Activated CD4-positive, alpha-beta memory T cell treated with anti-CD3 and anti-CD28 coated beads for 36 hours (primary cell): ENCODE data around the gene PXMP2. TPM values are rescaled to one million over a fixed set of nuclear protein-coding genes. Genes with fewer than 3 reads are reported as not detected.

Source experiments
- CTCF ChIA-PET: fragments of 350-600 bp; sonication (Branson Sonifier 250); formaldehyde crosslinking; loops from one replicate; lab custom pipeline; 2021; ENCODE audit warnings: antibody characterized with exemption, inconsistent platforms; lab: Charles Lee
- POLR2A ChIA-PET: fragments of 350-600 bp; sonication (Branson Sonifier 250); formaldehyde crosslinking; loops from one replicate; lab custom pipeline; 2021; ENCODE audit warnings: antibody characterized with exemption; lab: Charles Lee
- DNase-seq: peaks from one replicate; pipeline ENCODE4 v3.0.0-alpha.2; 2020
- H3K27ac Mint-ChIP-seq: one replicate; pipeline ENCODE4 v1.8.0; 2021; ENCODE audit warnings: mixed read lengths
- H3K27me3 Mint-ChIP-seq: one replicate; pipeline ENCODE4 v1.8.0; 2021; ENCODE audit warnings: mixed read lengths
- H3K36me3 Mint-ChIP-seq: one replicate; pipeline ENCODE4 v1.8.0; 2021; ENCODE audit warnings: mixed read lengths
- H3K4me1 Mint-ChIP-seq: one replicate; pipeline ENCODE4 v1.8.0; 2021; ENCODE audit warnings: low read depth, mixed read lengths
- H3K4me3 Mint-ChIP-seq: one replicate; pipeline ENCODE4 v1.8.0; 2021; ENCODE audit warnings: mild to moderate bottlenecking, mixed read lengths
- H3K9me3 Mint-ChIP-seq: one replicate; pipeline ENCODE4 v1.8.0; 2021; ENCODE audit warnings: mixed read lengths
- intact Hi-C: fragments of 100-400 bp; cut with micrococcal nuclease; formaldehyde crosslinking; loops from one replicate; pipeline ENCODE4 v1.15.1; 2023
- total RNA-seq, 2 experiments: library from RNA; stranded (reverse); gene quantifications; one replicate each; pipeline ENCODE4 v1.2.3, GENCODE V29; 2021

PXMP2 gene
- total RNA-seq, 2 experiments from 2014 or later: 17.8 to 20.9 TPM

DNA sequence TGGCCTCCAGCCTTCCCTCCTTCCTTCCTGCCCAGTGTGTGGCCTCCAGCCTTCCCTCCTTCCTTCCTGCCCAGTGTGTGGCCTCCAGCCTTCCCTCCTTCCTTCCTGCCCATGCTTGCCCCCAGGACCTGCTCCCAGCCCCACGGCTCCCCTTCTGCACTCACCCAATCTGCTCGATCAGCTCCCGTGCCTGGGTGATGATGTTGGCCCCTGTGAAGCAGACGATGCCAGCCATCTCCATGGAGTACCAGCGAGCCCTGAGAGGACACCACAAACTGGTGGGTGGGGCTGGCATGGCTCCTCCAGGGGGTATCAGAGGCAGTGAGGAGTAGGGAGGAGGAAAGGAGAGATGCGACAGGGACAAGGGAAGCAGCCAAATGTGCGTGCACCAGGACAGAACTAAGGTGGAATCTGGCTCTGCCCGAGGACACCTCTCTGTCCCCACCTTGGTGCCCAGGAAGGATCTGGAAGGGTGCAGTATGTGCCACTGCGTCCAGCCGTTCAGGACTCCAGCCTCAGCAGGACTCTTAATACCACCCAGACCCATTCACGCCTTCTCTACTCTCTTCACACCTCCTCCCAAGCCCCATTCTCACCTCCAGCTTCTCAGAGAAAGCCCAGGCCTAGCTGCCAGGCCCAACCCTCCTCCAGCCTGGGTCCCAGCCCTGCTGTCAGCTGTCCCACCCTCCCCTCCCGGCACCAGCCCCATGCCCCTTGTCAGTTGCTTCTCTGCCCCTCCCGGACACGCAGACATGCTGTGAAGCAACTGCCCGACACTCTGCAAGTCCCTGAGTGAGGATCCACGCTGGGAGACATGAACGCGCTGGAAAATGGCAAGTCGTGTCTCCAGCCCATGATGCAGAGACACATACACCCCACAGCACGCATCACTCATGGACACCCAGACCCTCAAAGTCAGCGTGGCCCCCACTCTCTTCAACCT, 22.9 kb upstream of the PXMP2 start:
- Mint-ChIP-seq H3K4me1 (no peaks in the 10 kb centered on the region), H3K4me3 (no peak overlapping the region), H3K27ac (no peak overlapping the region), H3K36me3 (peaks cover 76% of the 10 kb centered on the region), H3K27me3 (no peaks in the 10 kb centered on the region), H3K9me3 (no peaks in the 10 kb centered on the region)
- ChIA-PET POLR2A (no interaction called here), CTCF (no interaction called here)
- DNase-seq: no peak
- intact Hi-C loops: no loop called here

DNA sequence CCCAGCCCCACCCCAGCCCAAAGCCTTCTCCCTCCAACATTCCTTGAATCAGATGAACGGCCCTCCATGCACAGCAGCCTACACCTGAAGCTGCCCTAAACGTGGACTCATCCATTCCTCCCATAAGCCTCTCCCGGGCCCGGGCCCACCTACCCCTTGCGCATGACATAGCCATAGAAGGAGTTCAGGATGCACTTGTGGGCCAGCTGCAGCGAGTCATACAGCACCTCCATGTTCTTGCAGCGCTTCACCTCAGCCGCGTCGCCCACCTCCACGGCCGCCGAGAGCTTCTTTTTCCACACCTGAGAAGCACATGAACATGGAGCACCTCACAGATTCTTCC, 22.3 kb upstream of the PXMP2 start:
- peaks cover 72% of the 10 kb centered on the region for H3K36me3 Mint-ChIP-seq
- ChIA-PET POLR2A (no interaction called here), CTCF (no interaction called here)
- no peak for DNase-seq
- intact Hi-C loops: no loop called here
- no peak overlapping the region for H3K27ac Mint-ChIP-seq
- no peak overlapping the region for H3K4me3 Mint-ChIP-seq
- H3K4me1 Mint-ChIP-seq: no peaks in the 10 kb centered on the region
- H3K27me3 Mint-ChIP-seq: no peaks in the 10 kb centered on the region
- H3K9me3 Mint-ChIP-seq: no peaks in the 10 kb centered on the region

DNA sequence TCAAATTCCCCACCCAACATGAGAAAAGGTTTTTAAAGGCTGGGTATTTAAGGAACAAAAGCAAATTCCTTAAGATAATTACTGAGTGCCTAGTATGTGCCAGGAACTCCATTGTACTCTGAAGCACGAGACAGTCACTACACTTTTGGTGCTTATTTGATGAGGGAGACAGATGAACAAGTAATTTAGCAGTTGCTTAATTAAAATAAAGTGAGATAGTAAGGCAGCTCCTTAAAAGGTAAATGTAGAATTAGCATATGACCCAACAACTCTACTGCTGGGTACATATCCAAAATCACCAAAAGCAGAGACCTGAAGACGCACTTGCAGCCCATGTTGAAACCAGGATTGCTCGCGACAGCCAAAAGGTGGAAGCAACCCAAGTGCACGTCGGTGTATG, 21.6 kb upstream of the PXMP2 start:
- intact Hi-C loops: no loop called here
- H3K4me1 Mint-ChIP-seq: no peaks in the 10 kb centered on the region
- CTCF ChIA-PET: no interaction called here
- no peaks in the 10 kb centered on the region for H3K27me3 Mint-ChIP-seq
- H3K9me3 Mint-ChIP-seq: no peaks in the 10 kb centered on the region
- no peak for DNase-seq
- no peak overlapping the region for H3K27ac Mint-ChIP-seq
- POLR2A ChIA-PET: no interaction called here
- peaks cover 69% of the 10 kb centered on the region for H3K36me3 Mint-ChIP-seq
- H3K4me3 Mint-ChIP-seq: no peak overlapping the region

DNA sequence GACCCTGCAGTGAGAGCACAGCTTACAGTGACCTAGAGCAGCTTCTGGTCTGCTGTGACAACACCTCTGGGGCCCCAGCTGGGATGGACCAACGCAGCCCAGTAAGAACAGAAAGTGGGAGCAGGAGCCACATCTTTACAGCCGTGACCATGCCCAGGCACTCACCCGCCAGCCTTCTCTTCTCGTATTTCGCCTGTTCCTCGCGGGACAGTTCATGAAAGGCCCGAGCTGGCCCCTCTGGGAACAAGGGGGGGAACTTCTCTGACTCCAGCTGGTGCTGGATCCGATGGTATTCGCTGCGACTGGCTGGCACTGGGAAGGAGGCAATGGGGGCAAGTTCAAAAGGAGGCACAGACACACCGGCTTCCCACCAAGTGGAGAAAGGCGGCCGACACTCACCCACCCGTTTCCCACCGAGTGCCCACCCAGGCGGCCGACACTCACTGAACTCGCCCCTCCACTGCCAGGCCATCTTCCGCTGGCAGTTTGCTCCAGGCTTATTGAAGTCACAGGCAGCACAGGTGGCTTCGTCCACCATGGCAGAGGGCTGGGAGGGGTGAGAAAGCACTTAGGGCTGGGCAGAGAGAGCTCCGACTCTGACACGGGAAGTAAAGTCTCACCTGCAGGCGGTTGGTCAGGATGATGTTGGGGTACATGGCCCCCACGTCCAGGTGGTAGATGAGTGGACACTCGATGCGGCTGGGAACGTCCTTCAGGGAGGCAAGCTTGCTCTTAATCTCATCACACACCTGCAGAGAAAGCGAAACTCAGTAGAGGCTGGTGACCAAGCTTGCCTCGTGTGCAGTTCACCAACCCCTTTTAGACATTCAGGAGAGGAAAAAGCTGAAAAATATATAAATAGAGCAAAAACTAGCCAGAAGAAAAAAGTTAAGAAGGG, 18.9 kb upstream of the PXMP2 start:
- H3K27ac Mint-ChIP-seq: no peak overlapping the region
- peaks cover 2% of the 10 kb centered on the region for H3K4me1 Mint-ChIP-seq
- intact Hi-C loops: no loop called here
- no peak overlapping the region for H3K4me3 Mint-ChIP-seq
- ChIA-PET CTCF (interaction anchor here (0.8 kb wide), 1 partner anchor 30 kb away, joined by 3 read pairs; no protein-coding TSS in a partner anchor), POLR2A (no interaction called here)
- DNase-seq: no peak
- H3K36me3 Mint-ChIP-seq: peaks cover 59% of the 10 kb centered on the region
- H3K27me3 Mint-ChIP-seq: no peaks in the 10 kb centered on the region
- no peaks in the 10 kb centered on the region for H3K9me3 Mint-ChIP-seq

DNA sequence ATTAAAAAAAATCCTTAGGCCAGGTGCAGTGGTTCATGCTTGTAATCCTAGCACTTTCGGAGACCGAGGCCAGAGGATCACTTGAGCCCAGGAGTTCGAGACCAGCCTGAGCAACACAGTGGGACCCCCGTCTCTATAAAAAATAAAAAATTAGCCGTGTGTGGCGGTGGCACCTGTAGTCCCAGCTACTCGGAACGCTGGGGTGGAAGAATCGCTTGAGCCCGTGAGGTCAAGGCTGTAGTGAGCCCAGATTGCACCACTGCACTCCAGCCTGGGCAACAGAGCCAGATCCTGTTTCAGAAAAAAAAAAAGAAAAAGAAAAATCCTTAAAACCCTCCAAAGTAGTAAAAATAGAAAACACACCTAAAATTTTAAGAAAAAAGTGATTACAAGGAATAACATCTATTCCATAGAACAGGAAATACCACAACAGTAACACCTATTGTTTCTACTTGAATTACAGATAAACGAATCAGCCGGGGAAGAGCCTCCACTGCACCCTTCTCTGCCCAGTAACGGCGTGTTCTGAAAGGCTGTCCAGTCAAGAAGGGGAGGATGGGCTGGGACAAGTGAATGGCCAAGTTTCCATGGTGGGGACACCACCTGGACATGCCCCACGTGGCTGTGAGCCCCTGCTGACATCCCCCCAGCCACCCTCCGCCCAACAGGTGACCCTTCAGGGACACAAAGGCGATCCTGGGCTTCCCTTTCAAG, 18.1 kb upstream of the PXMP2 start:
- ChIA-PET POLR2A (no interaction called here), CTCF (no interaction called here)
- Mint-ChIP-seq H3K27ac (no peak overlapping the region), H3K4me3 (no peak overlapping the region), H3K9me3 (no peaks in the 10 kb centered on the region), H3K27me3 (no peaks in the 10 kb centered on the region), H3K36me3 (peaks cover 60% of the 10 kb centered on the region), H3K4me1 (peaks cover 2% of the 10 kb centered on the region)
- intact Hi-C loops: no loop called here
- DNase-seq: no peak

DNA sequence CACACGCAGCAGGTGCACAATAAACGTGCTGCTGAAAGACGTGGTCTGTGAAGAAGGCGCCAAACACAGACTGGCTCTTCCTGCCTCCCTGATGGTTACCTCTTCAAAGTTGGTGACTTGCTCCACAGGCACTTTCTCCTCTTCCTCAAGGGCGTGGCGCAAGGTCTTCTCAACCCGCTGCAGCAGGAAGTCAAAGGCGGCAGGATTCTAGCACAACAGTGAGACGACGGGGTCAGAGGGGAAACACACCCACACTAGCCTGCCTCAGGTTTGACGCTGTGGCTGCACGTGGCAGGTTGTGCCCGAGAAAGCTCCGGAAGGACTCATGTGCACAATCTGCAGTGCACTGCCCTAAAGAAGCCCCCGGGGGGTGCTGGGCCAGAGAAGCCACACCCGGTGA, 15.3 kb upstream of the PXMP2 start:
- no peak overlapping the region for H3K27ac Mint-ChIP-seq
- DNase-seq: no peak
- H3K4me1 Mint-ChIP-seq: peaks cover 2% of the 10 kb centered on the region
- intact Hi-C loops: no loop called here
- ChIA-PET POLR2A (no interaction called here), CTCF (no interaction called here)
- H3K36me3 Mint-ChIP-seq: peaks cover 53% of the 10 kb centered on the region
- no peak overlapping the region for H3K4me3 Mint-ChIP-seq
- no peaks in the 10 kb centered on the region for H3K27me3 Mint-ChIP-seq
- no peaks in the 10 kb centered on the region for H3K9me3 Mint-ChIP-seq

DNA sequence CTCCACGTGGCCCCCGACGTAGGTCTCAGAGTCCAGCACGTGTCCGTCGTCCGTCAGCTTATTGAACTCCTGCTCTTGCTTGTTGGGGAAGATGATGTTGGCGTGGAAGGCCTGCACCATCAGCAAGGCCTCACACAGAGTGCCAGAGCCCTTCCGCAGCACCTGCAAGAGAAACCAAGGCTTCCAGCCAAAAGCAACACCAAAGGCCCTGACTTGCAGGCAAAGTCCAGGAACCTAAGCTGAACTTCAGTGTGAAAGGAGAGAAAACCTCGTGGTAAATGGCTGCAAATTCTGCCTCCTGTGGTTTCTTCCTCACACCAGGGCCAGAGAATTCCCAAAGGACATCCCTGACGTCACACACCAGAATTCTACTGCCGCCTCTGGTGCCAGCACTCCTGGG, 14.7 kb upstream of the PXMP2 start:
- Mint-ChIP-seq H3K27ac (no peak overlapping the region), H3K4me3 (no peak overlapping the region), H3K27me3 (no peaks in the 10 kb centered on the region), H3K9me3 (no peaks in the 10 kb centered on the region), H3K36me3 (peaks cover 52% of the 10 kb centered on the region), H3K4me1 (peaks cover 2% of the 10 kb centered on the region)
- POLR2A ChIA-PET: no interaction called here
- CTCF ChIA-PET: no interaction called here
- intact Hi-C loops: no loop called here
- DNase-seq: no peak

DNA sequence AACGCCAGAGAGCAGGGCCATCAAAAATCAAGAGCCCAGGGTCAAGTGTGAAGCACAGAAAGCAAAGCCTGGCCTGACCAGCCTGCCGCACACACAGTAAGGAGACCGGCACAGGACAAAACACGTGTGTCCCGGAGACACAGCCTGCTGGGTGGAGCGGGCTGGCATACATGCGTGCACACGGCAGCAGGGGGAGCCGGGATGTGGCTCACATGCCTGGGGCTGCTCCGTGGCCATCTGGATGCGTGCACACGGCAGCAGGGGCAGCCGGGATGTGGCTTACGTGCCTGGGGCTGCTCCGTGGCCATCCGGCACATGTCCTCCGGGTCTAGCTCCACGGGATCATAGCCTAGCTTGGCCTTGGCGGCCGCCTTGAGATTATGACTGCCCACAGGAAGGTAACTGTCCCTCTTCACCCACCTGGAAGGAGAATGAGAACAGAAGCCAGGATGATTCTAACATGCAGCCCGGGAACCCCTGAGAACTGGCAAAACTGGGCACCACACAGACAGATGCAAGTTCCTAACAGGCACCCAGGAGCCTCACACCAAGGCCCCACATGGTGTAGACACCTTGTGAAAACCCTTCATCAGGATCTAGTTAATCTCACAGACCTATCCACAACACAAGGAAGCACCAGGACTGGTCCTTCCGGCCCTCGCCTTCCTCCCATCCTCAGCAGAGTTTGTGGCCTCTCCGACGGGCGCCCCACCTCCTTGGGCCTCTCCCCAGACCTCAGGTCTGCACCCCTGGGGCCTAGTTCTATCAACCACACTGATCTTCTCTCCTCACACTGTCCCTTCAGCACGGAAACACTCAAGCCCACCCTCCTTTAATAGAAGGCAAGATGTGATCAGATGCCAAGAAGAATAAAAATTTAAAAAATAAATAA, 13.9 kb upstream of the PXMP2 start:
- ChIA-PET POLR2A (no interaction called here), CTCF (no interaction called here)
- Mint-ChIP-seq H3K27me3 (no peaks in the 10 kb centered on the region), H3K9me3 (no peaks in the 10 kb centered on the region), H3K27ac (no peak overlapping the region), H3K4me3 (no peak overlapping the region), H3K4me1 (peaks cover 2% of the 10 kb centered on the region), H3K36me3 (peaks cover 48% of the 10 kb centered on the region)
- no peak for DNase-seq
- intact Hi-C loops: no loop called here

DNA sequence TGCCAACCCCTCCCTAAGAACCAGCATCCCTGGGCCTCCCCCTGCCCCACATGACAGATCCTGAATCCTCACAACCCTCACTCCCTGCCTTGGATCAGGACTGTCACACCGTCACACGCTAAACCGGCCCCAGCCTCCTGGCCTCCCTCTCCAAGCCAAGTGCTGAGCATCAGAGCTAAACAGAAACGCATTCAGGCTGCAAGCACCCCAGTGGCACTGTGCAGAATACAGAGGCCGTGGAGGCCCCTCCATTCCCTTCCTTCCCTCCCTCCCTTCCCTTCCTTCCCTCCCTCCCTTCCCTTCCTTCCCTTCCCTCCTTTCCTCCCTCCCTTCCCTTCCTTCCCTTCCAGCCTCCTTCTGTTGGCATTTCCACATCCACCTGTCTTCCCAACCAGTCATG, 12.8 kb upstream of the PXMP2 start:
- intact Hi-C loops: no loop called here
- H3K4me3 Mint-ChIP-seq: no peak overlapping the region

DNA sequence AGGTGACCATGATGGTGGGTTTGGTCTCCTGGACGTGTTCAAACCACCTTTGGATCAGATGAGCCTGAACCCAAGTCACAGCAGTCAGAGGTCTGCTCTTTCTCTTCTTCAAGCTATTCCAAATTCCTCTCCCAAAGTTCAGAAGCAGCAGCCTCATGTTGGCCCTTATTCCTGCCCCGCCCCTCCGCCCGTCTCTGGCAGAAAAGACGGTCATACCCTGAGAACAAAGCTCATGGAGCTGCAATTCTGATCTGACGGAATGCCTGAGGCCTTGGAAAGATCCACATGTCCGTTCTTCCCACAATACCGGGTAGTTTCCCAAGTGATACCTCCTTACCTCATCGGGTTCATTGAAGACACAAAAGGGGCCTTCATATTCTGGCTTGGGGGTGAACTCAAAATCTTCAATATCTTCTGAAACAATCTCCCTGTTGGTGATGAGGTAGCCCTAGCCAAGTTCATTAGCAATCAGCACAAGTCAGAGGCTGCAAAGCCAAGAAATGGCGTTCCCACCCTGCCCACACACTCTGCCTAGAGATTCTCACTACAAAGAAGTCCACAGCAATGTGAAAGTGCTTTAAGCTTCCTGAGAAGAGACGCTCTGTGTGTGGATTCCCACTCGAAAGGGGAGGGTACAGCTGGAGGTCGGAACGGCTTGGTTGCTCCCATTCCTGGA, 11.5 kb upstream of the PXMP2 start:
- no peak for DNase-seq
- ChIA-PET POLR2A (no interaction called here), CTCF (interaction anchor here (0.5 to 1.1 kb wide), 2 partner anchors 27 to 61 kb away, joined by 3 read pairs; no protein-coding TSS in a partner anchor)
- H3K36me3 Mint-ChIP-seq: peaks cover 57% of the 10 kb centered on the region
- peaks cover 2% of the 10 kb centered on the region for H3K4me1 Mint-ChIP-seq
- no peak overlapping the region for H3K4me3 Mint-ChIP-seq
- intact Hi-C loops: no loop called here
- no peak overlapping the region for H3K27ac Mint-ChIP-seq
- no peaks in the 10 kb centered on the region for H3K9me3 Mint-ChIP-seq
- no peaks in the 10 kb centered on the region for H3K27me3 Mint-ChIP-seq

More for the DNA sequence above, 12.8 kb upstream of the PXMP2 start:
- H3K36me3 Mint-ChIP-seq: peaks cover 46% of the 10 kb centered on the region
- ChIA-PET CTCF (no interaction called here), POLR2A (no interaction called here)
- H3K27me3 Mint-ChIP-seq: no peaks in the 10 kb centered on the region
- no peaks in the 10 kb centered on the region for H3K9me3 Mint-ChIP-seq
- no peak overlapping the region for H3K27ac Mint-ChIP-seq
- no peak for DNase-seq
- peaks cover 2% of the 10 kb centered on the region for H3K4me1 Mint-ChIP-seq

DNA sequence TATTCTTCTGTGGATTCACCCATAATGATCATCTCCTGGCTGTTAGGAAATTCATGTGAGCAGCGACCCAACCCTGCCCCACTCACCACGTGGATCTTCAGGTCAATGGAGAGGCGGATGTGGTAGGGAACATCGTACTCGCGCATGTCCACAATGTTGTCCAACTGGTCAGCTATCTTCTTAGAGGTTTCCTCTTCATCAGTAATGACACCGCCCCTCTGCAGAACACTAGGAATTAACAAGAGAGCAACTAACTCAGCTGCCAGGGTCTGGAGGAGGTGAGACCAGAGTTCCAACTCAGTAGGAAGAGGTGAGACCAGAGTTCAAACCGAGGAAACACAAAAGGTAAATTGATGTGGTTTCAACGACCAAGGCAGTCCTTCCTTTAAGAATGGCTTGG, 9.9 kb upstream of the PXMP2 start:
- H3K9me3 Mint-ChIP-seq: no peaks in the 10 kb centered on the region
- peaks cover 53% of the 10 kb centered on the region for H3K36me3 Mint-ChIP-seq
- DNase-seq: no peak
- no peak overlapping the region for H3K27ac Mint-ChIP-seq
- H3K4me1 Mint-ChIP-seq: no peaks in the 10 kb centered on the region
- ChIA-PET POLR2A (no interaction called here), CTCF (no interaction called here)
- intact Hi-C loops: no loop called here
- H3K4me3 Mint-ChIP-seq: no peak overlapping the region
- no peaks in the 10 kb centered on the region for H3K27me3 Mint-ChIP-seq
